T-helper 1 cell treated with Interleukin-12 subunit alpha and Interleukin-12 subunit beta and Interleukin-4 antibody, amounts not matched to agents 30 ng/mL and 1 ng/mL, for 36 hours (primary cell): ENCODE measurements around the gene MAP2. TPM values are rescaled to one million over a fixed set of nuclear protein-coding genes. Genes with fewer than 3 reads are reported as not detected.

Experiments
- intact Hi-C: fragments of 100-400 bp; cut with micrococcal nuclease; formaldehyde crosslinking; loops from one replicate; pipeline ENCODE4 v1.15.1; 2024
- total RNA-seq: library from RNA; stranded (reverse); gene quantifications from 2 replicates; pipeline ENCODE4 v1.2.3, GENCODE V29; 2022

The MAP2 gene
- total RNA-seq, 1 donor from 2014 or later, result not detected

DNA sequence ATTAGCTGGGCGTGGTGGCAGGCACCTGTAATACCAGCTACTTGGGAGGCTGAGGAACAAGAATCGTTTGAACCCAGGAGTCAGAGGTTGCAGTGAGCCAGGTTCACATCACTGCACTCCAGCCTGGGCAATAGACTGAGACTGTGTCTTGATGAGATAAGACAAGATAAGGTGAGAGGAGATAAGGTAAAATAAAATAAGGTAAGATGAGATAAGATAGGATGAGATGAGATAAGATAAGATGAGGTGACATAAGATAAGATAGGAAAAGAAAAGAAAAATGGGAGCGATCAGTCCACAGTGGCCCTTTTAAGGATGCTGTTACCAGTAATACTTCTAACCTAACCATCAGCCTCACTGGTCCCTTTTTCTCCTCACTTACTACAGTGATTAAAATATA is 213.4 kb downstream of the MAP2 start:
- intact Hi-C loops, result no loop called here

DNA sequence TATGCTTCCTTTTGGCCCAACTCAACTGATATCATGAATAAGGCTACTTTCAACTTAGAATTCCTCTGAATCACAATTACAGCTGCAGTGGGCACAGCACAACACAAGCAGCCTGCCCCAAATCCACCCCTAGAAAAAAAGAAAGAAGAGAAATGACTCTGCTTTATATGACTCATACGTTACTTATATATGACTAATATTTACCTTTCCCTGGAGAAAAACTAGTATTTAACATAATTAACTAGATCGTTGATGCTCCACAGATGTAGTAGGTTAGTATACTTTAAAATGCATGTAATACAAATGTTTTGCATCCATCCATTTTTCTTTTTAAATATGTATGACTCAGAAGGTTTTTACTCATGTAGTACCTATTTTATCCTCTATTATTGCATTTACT is 214.5 kb downstream of the MAP2 start:
- intact Hi-C loops, result no loop called here

DNA sequence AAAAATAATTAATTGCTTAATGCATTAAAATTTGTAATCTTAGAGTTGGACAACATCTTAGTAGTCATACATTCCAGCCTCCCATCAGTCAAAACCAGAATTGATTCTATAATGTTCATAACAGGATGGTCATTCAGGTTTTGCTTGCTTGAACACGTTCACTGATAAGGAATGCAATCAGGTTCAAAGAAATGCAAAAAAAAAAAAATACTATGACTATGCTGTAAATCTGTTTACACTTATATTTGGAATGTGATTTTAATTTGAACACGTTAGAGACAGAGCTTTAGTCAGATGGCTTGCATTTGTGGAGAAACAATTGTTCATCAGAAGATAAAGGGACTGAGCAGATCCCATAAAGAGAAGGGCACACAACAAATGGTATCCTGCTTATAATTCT is 216.5 kb downstream of the MAP2 start:
- intact Hi-C loops, result no loop called here

DNA sequence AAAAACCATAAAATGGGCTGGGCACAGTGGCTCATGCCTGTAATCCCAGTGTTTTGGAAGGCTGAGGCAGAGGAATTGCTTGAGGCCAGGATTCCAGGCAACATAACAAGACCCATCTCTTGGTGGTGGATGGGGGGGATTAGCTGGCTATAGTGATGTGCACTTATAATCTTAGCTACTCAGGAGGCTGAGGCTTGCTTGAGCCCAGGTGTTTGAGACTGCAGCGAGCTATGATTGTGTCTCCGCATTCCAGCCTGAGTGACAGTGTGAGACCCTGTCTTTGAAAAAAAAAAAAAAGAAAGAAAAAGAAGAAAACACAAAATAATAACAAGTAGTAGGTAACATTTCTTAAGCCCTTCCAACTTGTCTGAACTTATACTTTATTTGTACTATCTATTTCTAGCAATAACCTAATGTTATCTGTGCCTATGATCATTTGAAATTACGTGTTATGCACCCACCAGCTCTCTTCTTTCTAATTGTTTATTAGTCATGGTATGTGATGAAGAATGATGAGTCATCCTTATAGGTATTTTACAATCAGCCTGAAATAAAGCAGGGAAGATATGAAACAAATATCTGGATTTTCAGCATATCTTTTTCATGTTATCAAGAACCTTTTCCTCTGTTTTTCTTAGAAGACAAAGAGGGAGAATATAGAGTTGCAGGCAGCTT is 218.4 kb downstream of the MAP2 start:
- intact Hi-C loops, result no loop called here

DNA sequence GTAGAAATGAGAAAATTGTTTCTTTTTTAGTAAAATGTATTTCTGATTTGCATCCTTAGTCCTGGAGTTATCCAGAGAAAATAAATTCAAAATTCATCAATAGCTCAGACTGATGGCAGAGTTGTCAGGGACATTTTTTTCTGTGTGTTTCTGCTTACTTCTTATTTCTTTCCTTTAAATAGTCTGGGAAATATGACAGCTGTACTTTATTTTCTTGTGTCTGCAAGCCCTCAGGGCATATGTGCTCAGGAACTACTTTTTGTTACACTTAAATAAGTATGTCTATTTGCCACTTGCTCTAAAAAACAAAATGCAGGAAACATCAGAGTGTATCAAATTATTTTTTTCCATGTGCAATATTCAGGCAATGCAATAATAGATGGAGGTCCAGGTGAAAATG is 221.0 kb downstream of the MAP2 start:
- intact Hi-C loops, result no loop called here

DNA sequence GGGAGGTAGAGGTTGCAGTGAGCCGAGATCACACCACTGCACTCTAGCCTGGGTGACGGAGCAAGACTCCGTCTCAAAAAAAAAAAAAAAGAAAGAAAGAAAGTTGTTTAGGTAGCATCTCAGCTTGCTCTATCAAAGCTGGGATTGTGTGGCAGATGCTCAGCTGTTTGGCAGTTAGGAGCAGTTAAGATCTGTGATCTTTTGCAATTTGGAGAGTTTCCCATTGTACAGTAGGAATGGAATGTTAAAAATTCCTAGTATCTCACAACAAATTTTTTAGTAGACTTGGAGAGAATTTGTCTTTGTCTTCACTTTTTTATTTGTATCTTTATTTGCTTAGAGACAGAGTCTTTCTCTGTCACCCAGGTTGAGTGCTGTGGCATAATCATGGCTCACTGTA is 224.9 kb downstream of the MAP2 start:
- intact Hi-C loops, result no loop called here

DNA sequence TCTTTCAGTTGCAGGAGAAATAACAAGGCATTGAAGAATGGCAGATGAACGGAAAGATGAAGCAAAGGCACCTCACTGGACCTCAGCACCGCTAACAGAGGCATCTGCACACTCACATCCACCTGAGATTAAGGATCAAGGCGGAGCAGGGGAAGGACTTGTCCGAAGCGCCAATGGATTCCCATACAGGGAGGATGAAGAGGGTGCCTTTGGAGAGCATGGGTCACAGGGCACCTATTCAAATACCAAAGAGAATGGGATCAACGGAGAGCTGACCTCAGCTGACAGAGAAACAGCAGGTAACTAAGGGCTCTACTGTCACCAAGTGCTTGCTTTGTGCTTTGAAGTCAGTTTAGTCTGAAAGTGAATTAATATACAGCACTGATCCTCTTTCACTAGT is 229.3 kb downstream of the MAP2 start:
- intact Hi-C loops, result no loop called here

DNA sequence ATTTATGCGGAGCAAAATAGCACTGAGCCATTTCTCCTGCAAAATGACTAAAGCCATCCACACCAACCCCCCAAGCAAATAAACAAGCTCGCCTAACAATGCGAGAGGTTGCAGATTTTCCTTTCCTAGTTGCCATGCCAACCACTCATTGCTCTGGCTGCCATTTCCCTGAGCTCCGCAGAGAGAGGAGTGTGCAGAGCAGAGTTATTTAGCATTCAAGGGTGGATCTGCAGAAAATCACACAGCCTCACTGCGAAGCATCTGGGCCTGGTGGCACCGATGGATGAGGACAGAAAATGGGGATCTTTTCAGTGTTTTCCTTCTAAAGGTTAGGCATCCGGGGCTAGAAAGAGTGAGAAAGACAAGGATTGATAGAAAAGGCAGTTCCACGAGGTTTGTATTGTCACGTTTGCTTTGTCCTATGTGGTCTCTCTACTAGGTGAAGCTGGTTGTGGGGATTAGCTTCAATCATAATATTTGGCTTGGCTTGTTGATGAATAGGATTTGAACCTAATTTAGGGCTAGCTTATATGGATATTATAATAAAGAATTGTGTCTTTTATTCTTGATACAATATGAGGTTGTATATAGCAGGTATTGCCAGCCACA is 237.5 kb downstream of the MAP2 start:
- intact Hi-C loops, result no loop called here

DNA sequence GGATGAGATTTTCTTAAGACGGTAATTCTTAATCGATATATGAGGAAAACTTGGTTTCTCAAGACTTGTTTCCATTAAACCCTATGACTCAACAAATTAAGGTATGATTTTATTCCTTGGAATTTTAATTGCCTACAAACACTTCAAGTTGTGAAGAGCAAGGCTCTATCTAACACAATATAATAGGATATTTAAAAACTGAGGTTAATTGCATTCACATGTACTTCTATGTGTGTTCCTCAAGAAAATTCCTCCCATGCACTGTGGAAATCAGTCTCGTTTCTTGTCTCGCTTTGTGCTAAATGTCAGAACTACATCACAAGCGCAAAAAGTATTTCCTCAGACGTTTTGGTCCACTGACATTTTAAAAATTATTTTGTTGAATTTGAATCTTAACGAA is 238.2 kb downstream of the MAP2 start:
- intact Hi-C loops, result no loop called here

DNA sequence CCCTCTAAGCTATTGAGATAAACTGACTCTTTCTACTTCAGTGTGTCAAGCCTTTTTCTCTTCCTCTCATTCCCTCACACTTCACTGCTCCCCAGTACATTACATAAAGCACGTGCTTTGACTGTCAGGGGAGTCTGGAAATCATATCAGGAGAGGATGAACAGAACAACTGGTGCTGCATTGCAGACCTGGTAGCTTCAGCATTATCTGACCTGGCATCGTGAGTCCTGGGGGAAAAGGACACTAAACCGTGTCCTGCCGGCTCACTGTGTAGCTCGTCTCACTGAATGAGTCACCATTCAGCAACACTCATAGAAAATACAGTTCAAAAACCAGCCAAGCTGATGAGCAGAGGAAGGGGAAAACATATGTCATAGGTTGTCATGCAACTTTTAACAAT is 239.3 kb downstream of the MAP2 start:
- intact Hi-C loops, result no loop called here

DNA sequence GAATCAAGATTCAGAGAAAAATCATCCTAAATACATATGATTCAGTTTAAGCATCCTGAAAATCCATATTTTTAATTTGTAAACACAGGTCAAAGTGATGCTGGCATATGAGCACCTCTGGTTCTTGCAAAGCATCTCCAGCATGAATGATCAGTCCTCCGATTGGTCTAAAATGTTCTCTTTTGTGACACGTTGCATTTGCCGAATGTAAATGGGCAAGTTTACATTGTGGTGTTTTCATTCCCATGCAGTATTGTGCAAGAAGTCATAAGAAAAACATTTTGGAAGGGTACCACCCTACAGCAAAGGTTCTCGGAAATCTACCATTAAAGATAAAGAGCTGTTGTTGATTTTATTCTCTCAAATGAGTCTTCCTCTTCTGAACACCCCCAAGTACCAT is 239.8 kb downstream of the MAP2 start:
- intact Hi-C loops, result no loop called here

DNA sequence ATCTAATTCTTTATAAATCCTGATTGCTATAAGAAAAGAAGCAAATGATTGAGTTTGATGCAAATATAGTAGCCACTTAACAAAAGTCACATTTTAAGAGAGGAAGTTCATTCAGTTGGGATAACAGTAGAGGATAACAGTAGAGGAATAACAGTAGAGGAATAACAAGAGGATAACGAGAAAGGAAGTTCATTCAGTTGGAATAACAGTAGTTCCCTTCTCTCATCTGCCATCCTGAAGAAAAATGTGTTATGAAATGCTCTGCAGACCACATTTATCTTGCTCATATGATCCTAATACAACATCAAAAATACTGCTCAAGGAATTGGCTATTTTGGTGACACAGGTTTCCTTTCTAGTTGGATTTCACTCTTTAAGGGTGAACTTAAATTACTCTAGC is 242.4 kb downstream of the MAP2 start:
- intact Hi-C loops, result no loop called here

DNA sequence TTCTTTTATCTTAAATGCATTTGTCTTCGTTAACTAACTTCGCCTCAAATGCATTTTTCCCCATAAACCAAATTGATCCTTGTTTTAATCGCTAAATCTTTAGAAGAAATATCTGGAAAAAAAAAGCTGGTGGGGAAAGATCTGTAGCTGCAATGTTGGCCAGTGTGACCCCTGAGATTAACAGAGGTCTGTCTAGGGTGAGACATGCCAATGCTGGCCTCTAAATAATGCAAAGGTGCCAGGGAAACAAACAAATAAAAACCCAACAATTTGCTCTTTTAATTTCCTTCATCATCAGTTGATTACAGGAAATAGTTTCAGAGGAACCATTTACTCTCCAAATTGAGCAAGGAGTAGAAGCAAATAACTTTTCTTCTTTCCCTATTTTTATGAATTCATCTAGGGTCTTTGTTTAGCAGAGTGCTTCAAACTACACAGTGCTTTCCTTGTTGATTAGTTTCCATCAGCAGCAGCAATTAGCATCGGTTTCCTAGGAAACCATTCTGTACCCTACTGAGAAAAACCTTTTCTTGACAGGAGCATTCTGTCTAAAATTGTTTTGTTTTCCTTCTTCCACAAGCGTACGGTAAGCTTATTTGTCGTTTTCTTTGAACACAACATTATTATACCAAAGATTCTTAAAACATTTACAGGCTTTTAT is 247.3 kb downstream of the MAP2 start:
- intact Hi-C loops, result no loop called here

DNA sequence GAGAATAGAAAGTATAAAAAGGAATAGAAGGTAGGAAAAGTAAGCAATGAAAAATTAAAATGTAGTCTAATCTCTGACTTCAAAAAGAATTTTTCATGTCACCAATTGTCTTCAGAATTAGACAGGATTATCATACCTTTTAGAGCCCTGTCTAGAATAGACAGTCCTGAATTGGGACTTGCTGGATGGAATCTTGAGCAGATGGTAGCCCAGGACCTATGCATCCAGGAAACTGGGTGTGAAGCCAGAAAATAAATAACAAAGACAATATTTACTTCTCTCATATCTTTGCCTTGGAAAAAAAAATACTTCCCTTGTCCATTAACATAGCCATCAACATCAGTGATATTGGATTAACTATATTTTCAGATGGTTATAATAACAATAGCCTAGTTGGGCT is 250.0 kb downstream of the MAP2 start:
- intact Hi-C loops, result no loop called here

DNA sequence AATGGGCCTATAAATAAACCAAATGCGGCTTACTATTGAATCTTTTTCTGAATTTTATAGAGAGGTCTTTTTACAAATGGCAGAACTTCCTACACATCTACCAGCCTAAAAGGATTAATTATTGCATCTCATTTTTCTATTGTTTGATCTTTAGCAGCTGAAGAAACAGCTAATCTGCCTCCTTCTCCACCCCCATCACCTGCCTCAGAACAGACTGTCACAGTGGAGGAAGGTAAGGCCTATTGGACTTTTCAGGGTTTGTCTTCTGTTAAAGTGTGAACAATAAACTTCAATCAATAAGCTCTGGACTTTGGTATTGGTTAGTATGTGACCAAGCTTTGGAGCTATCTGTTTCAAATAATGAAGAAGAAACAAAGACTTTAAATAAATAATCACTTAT is 256.7 kb downstream of the MAP2 start:
- intact Hi-C loops, result no loop called here

DNA sequence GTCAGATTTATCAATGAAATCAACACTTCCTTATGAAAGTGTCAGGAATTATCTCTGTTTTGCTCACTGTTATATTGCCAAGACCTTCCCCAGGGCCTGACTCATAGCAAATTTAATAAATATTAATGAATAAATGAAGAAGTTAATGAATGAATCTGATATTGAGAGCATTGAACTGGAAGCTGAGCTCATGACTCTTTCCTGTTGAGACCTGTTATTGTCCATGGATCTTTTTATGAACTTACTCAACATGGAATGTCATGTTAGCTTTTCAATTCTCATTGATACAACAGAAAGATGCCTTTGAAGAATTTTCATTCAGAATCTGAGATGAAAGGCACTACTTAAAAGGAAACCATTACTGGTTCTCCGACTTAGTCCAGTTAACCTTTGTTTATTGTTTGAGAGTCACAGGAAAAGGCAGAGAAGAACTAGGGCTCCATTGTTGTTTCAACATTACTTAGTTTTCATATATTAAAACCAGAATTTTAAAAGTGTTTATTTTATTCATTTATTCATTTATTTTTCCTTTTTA is 257.4 kb downstream of the MAP2 start:
- intact Hi-C loops, result no loop called here

DNA sequence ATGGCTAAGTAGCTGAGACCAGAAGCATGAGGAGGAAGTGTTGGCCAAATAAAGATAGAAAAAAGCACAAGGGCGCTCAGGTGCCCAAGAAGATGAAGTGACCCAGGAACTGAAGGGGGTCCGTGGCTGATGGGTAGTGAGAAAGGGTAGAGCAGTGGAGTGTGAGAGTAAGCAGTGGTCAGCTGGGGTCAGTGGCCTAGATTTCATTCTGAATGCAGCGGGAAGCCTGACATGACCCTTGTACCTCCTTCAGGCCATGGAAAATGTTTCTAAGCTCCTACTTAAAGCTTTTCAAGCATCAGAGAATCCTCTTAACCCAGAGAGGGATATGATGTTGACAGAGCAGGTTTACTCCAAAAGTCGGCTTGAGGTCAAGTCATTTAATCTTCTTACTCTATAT is 258.8 kb downstream of the MAP2 start:
- intact Hi-C loops, result no loop called here

DNA sequence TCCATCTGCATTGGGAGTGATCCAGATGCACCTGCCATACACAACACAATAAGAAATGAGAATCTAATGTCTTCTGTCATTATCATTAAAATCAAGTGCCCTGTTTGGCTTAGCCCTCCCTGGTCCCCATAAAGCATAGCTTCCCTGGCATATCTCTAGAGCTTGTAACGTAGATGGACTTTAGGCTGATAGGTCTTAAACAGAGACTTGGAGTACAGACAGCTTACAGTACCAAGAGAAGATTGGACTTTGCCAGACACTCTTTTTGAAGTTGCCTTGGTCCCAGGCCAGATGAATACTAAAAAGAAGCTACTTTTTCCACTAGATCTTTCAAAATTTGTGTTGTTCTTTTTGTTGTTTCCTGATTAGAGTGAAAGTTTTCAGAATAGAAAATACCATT is 261.5 kb downstream of the MAP2 start:
- intact Hi-C loops, result no loop called here

DNA sequence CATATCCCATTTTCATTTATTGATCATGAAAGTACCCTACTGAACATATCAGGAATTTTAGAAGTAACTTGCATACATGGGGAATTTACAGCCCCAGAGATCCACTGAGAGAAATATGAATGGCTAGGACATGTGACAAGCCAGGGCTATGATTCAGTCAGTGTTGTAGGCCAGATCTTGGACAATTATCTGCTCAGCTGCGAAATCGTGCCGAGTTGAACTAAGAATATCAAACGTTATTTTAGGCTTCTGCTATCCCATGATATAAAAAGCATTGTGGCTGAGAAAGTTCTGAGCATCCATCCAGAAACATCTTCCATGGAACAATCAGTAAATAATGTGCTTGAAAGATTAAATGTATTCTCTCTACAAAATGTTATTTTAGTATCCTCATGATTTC is 262.1 kb downstream of the MAP2 start:
- intact Hi-C loops, result no loop called here

DNA sequence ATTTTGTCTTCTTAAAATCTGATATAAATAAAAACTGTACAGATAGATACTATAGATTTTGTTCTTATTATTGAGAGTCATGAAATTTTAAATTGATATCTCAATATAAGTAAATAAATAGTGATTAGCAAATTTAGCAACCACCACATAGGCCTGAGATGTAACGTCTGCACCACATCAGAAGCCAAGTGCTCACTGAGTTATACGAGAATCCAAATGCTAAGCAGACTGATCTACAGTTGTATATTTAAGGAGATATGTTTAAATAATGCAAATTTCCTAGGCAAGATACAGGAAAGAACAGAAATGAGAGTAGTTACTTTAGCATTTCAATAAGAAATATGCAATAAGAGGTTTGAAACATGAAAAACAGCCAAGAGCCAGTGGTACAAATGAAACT is 262.6 kb downstream of the MAP2 start:
- intact Hi-C loops, result no loop called here

DNA sequence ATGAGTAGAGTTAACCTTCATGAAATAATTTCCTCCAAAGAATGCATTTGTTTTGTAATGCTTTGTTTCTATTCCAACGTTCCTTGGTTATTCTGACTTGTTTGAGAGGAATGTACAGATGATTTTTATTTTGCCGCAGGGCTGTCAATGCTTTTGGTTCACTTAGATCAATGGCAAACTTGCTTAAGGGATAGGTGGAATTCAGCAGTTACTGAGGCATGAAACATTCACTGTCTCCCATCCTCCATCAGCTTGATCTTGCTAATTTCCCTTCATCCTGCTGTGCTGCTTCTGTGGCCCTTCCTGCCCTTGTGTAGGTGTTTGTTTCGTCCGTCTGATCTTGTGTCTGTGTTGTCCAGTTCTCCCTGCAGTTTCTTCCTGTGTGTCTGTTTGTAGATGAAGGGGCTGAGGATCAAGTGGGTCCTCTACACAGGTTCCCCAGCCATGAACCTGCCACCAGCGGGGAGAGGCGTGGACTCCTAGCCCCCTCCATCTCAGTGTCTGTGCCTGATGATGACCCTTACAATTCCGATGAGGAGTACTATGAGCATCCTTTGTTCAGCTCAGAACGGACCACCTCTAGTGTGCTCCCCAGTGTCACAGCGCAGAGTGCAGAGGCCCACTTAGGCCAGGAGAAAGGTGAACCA is 263.6 kb downstream of the MAP2 start:
- intact Hi-C loops, result no loop called here

DNA sequence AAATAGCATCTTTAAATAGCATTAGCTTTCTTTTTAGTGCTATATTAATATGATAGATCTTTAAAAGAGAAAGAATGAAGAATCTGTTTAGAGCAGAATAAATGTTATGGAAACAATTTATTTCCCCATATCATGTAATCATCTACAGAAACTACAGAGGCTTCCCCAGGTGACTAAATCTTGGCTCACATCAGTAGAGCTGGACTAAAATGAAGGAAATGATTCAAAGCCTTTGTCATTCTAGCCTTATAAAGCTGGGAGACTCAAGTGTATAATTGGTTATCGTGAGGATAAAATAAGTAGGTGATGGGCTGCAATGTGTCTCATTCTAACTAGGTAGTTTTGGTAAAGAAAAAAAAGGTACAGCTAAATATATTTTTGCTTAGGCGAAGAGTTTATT is 264.5 kb downstream of the MAP2 start:
- intact Hi-C loops, result no loop called here
